ENCODE results near the gene SYNDIG1. TPM values are rescaled to one million over a fixed set of nuclear protein-coding genes. Genes with fewer than 3 reads are reported as not detected.

Gene SYNDIG1
- polyA plus RNA-seq, 1 experiment, result not detected

GRCh38 chr20:24470746-24471582 is 1.5 kb downstream of the SYNDIG1 start:
- DNase-seq (ENCODE audit: low read depth, low spot score), result no peak
- no peak for TF ChIP-seq CTCF (IDR thresholded peaks at IDR 0.05; ENCODE audit: low read depth, low read length)
- H3K4me3 ChIP-seq (ENCODE audit: low read depth, low read length), result no peak overlapping the region
- H3K27ac ChIP-seq (ENCODE audit: low read depth, low read length), result no peak overlapping the region
- POLR2A ChIA-PET, result no interaction called here
- CTCF ChIA-PET, result no interaction called here
- peaks cover 35% of the 10 kb centered on the region for H3K27me3 ChIP-seq (ENCODE audit: control insufficient read depth, insufficient read depth, low read length)
- no peaks in the 10 kb centered on the region; the same call in 1 of the 2 replicates for H3K9me3 ChIP-seq (ENCODE audit: control insufficient read depth, insufficient read depth, low read length)

GRCh38 chr20:24472426-24472825 is 3.0 kb downstream of the SYNDIG1 start:
- ChIA-PET CTCF (no interaction called here), POLR2A (no interaction called here)
- H3K9me3 ChIP-seq (ENCODE audit: control insufficient read depth, insufficient read depth, low read length), result no peaks in the 10 kb centered on the region; the same call in 1 of the 2 replicates
- no peak for TF ChIP-seq CTCF (IDR thresholded peaks at IDR 0.05; ENCODE audit: low read depth, low read length)
- no peak overlapping the region for H3K27ac ChIP-seq (ENCODE audit: low read depth, low read length)
- H3K4me3 ChIP-seq (ENCODE audit: low read depth, low read length), result no peak overlapping the region
- peaks cover 31% of the 10 kb centered on the region for H3K27me3 ChIP-seq (ENCODE audit: control insufficient read depth, insufficient read depth, low read length)
- no peak for DNase-seq (ENCODE audit: low read depth, low spot score)

- no peak overlapping the region for H3K27ac ChIP-seq (ENCODE audit: low read depth, low read length)
- ChIA-PET POLR2A (no interaction called here), CTCF (no interaction called here)
- TF ChIP-seq CTCF (IDR thresholded peaks at IDR 0.05; ENCODE audit: low read depth, low read length), result no peak
- peaks cover 24% of the 10 kb centered on the region for H3K27me3 ChIP-seq (ENCODE audit: control insufficient read depth, insufficient read depth, low read length)
- DNase-seq (ENCODE audit: low read depth, low spot score), result no peak
- no peaks in the 10 kb centered on the region; the same call in 1 of the 2 replicates for H3K9me3 ChIP-seq (ENCODE audit: control insufficient read depth, insufficient read depth, low read length)
- H3K4me3 ChIP-seq (ENCODE audit: low read depth, low read length), result no peak overlapping the region
Observed at GRCh38 chr20:24473435-24474223, 4.2 kb downstream of the SYNDIG1 start.

GRCh38 chr20:24477831-24478547 is 8.6 kb downstream of the SYNDIG1 start:
- no peak for DNase-seq (ENCODE audit: low read depth, low spot score)
- no peak for TF ChIP-seq CTCF (IDR thresholded peaks at IDR 0.05; ENCODE audit: low read depth, low read length)
- H3K9me3 ChIP-seq (ENCODE audit: control insufficient read depth, insufficient read depth, low read length), result no peaks in the 10 kb centered on the region
- H3K4me3 ChIP-seq (ENCODE audit: low read depth, low read length), result no peak overlapping the region
- H3K27ac ChIP-seq (ENCODE audit: low read depth, low read length), result no peak overlapping the region
- ChIA-PET POLR2A (no interaction called here), CTCF (no interaction called here)
- H3K27me3 ChIP-seq (ENCODE audit: control insufficient read depth, insufficient read depth, low read length), result no peaks in the 10 kb centered on the region

Data from AG04450 (cell line).